HepG2 (cell line): Measurements from ENCODE around the gene RPL41. TPM values are rescaled to one million over a fixed set of nuclear protein-coding genes. Genes with fewer than 3 reads are reported as not detected.

Experiments used
- CCDC6 ChIP-seq: sonication (generic); formaldehyde crosslinking; IDR thresholded peaks from 2 replicates; pipeline ENCODE4 v1.8.1; 2022; ENCODE audit warnings: mild to moderate bottlenecking, missing genetic modification reagents, moderate library complexity
- HBP1 ChIP-seq: IDR thresholded peaks from 2 replicates; pipeline ENCODE4 v1.6.1; 2016; ENCODE audit warnings: low read depth, control low read depth
- HDAC2 ChIP-seq: sonication (generic); formaldehyde crosslinking; IDR thresholded peaks from 2 replicates; pipeline ENCODE4 v1.4.0; 2020; ENCODE audit warnings: missing genetic modification reagents
- HNF1A ChIP-seq, 2 experiments: sonication (generic) in 1 of 2; formaldehyde crosslinking in 1 of 2; IDR thresholded peaks; 2 replicates each; pipeline versions ENCODE4 v1.4.0 to v1.6.1; 2016 to 2020; ENCODE audit warnings: borderline replicate concordance in 1 of 2, low read depth in 1 of 2, mild to moderate bottlenecking in 1 of 2, missing genetic modification reagents in 1 of 2
- KDM5B ChIP-seq: sonication (generic); formaldehyde crosslinking; IDR thresholded peaks from 2 replicates; pipeline ENCODE4 v1.4.0; 2020; ENCODE audit warnings: missing genetic modification reagents, mild to moderate bottlenecking, borderline replicate concordance
- SNRNP70 ChIP-seq: fragments of 200-400 bp; formaldehyde crosslinking; IDR thresholded peaks from 2 replicates; pipeline ENCODE4 v1.6.1; 2017; ENCODE audit warnings: mild to moderate bottlenecking, low read depth, low read length, moderate library complexity
- SRF ChIP-seq: IDR thresholded peaks from 2 replicates; pipeline ENCODE4 v1.6.1; 2011; ENCODE audit warnings: mild to moderate bottlenecking, low read depth, low read length, moderate library complexity
- ZNF691 ChIP-seq: sonication (generic); formaldehyde crosslinking; IDR thresholded peaks from 2 replicates; pipeline ENCODE4 v1.4.0; 2020; ENCODE audit warnings: missing genetic modification reagents, low read depth, mild to moderate bottlenecking, borderline replicate concordance
- ZNF891 ChIP-seq: sonication (generic); formaldehyde crosslinking; IDR thresholded peaks from 2 replicates; pipeline ENCODE4 v1.5.0; 2020; ENCODE audit warnings: mild to moderate bottlenecking, missing genetic modification reagents
- polyA plus RNA-seq, 8 experiments: library from polyadenylated mRNA; depleted of rRNA in 3 of 8; stranded (reverse) in 7 of 8; unstranded in 1 of 8; fragments of >200 nt; fragmentation: Illumina TruSeq in 4 of 8; extraction: Trizol in 4 of 8; gene quantifications; 2 replicates each; pipeline versions ENCODE4 v1.2.1 to v1.2.3, GENCODE V29; 2011 to 2016; ENCODE audit warnings: low read depth in 4 of 8, missing spikeins in 1 of 8, mixed read lengths in 1 of 8; ENCODE audit not compliant: insufficient read depth in 1 of 8
- total RNA-seq, 5 experiments: library from RNA; depleted of rRNA; stranded (reverse); fragments of >200 nt; fragmentation: Illumina TruSeq; extraction: Trizol; gene quantifications; 2 replicates each; pipeline ENCODE4 v1.2.3, GENCODE V29; 2016; ENCODE audit warnings: low read depth in 1 of 5

The RPL41 gene
- total and polyA plus RNA-seq, 2 of the 13 experiments (the other 11 are each of a cell fraction or from before 2014, with no cell fraction given) = 4,012 to 7,670 TPM

- TF ChIP-seq KDM5B (CRISPR knock-in tag) (no peak), HDAC2 (CRISPR knock-in tag) (0 out of 2 replicates have a peak, but pooled peaks have one; percentile 8), HNF1A (IDR thresholded peaks at IDR 0.05; ENCODE audit: low read depth) (no peak), HNF1A (CRISPR knock-in tag; IDR thresholded peaks at IDR 0.05; ENCODE audit: borderline replicate concordance) (no peak), SRF (peak; percentile 91), SNRNP70 (no peak), ZNF691 (CRISPR knock-in tag) (no peak), ZNF891 (CRISPR knock-in tag) (0 out of 2 replicates have a peak, but pooled peaks have one; percentile 38), HBP1 (CRISPR knock-in tag) (0 out of 2 replicates have a peak, but pooled peaks have one; percentile 52), CCDC6 (CRISPR knock-in tag) (0 out of 2 replicates have a peak, but pooled peaks have one; percentile 1)
Observed at GRCh38 chr12:56158926-56159461, 42.6 kb downstream of the RPL41 start (continued).
